Inflammatory macrophage treated with lipopolysaccharide for 1 hour (primary cell): Measurements from ENCODE around the gene FHOD1.

Experiments used
- DNase-seq, 2 donors: peaks; one replicate each; pipeline ENCODE4 v3.0.0-alpha.2; 2020 to 2022

The FHOD1 gene

GRCh38 chr16:67230809-67231660, 16.2 kb downstream of the FHOD1 start:
- DNase-seq, result no peak

- DNase-seq, result no peak
Observed at GRCh38 chr16:67229906-67230808, 17.1 kb downstream of the FHOD1 start.

- no peak for DNase-seq
Observed at GRCh38 chr16:67228905-67229304, 18.4 kb downstream of the FHOD1 start.

- DNase-seq, result no peak
Observed at GRCh38 chr16:67228034-67228785, 19.1 kb downstream of the FHOD1 start.

- no peak for DNase-seq
Observed at GRCh38 chr16:67227567-67227921, 19.7 kb downstream of the FHOD1 start.

GRCh38 chr16:67226804-67227566, 20.3 kb downstream of the FHOD1 start, which contains the start of gene TMEM208:
Gene TMEM208 (plus strand): TSS chr16:67227130. CDS start chr16:67227219, 89 bp downstream.
- DNase-seq, result peak; percentile 98 to 100

- DNase-seq, result no peak
Observed at GRCh38 chr16:67226295-67226803, 20.9 kb downstream of the FHOD1 start.

GRCh38 chr16:67223992-67224391, 23.3 kb downstream of the FHOD1 start:
- no peak for DNase-seq

- peak; percentile 51 to 60 for DNase-seq
Observed at GRCh38 chr16:67216612-67217490, 30.4 kb downstream of the FHOD1 start.

- DNase-seq, result no peak
Observed at GRCh38 chr16:67215706-67216105, 31.6 kb downstream of the FHOD1 start.

GRCh38 chr16:67213197-67214019, 33.9 kb downstream of the FHOD1 start:
- no peak for DNase-seq

- DNase-seq, result no peak
Observed at GRCh38 chr16:67212766-67213165, 34.5 kb downstream of the FHOD1 start.

GRCh38 chr16:67211674-67212073, 35.6 kb downstream of the FHOD1 start:
- no peak for DNase-seq

- no peak for DNase-seq
Observed at GRCh38 chr16:67210069-67210937, 37.0 kb downstream of the FHOD1 start.

GRCh38 chr16:67209565-67209964, 37.7 kb downstream of the FHOD1 start:
- DNase-seq, result no peak

GRCh38 chr16:67208154-67208896, 39.0 kb downstream of the FHOD1 start:
- no peak for DNase-seq

GRCh38 chr16:67207249-67208091, 39.8 kb downstream of the FHOD1 start:
- DNase-seq, result no peak
